GM19452 (cell line): ENCODE results near the gene SWSAP1.
A peak's percentile ranks its signal among the peaks of the same experiment; 100 is the strongest.
"Not testable (repeated sequence)": the region's sequence is repeated elsewhere in the genome, so short reads cannot be mapped to it uniquely, and the experiment has no call there.

Experiments
- ATAC-seq: cut with Tn5 transposase; IDR thresholded peaks from one replicate; pipeline ENCODE4 v1.9.1; 2021; ENCODE audit not compliant: unreplicated experiment

The SWSAP1 gene

GRCh38 chr19:11354102-11354501 is 20.4 kb upstream of the SWSAP1 start:
- ATAC-seq = not testable (repeated sequence)

GRCh38 chr19:11355160-11356073 is 19.0 kb upstream of the SWSAP1 start, which contains the start of gene PLPPR2:
TSS of gene PLPPR2 (plus strand) at chr19:11355432. CDS start at chr19:11357674, 2,242 bp downstream.
- ATAC-seq = peak; percentile 60

- ATAC-seq = no peak
Observed at GRCh38 chr19:11356074-11356397, 18.4 kb upstream of the SWSAP1 start.

- ATAC-seq = no peak
Observed at GRCh38 chr19:11356676-11357550, 17.6 kb upstream of the SWSAP1 start.

- no peak for ATAC-seq
Observed at GRCh38 chr19:11359421-11359820, 15.0 kb upstream of the SWSAP1 start.

GRCh38 chr19:11361037-11361770 is 13.3 kb upstream of the SWSAP1 start:
- no peak for ATAC-seq

- ATAC-seq = no peak
Observed at GRCh38 chr19:11361771-11362731, 12.4 kb upstream of the SWSAP1 start.

GRCh38 chr19:11363881-11364280 is 10.6 kb upstream of the SWSAP1 start:
- ATAC-seq = no peak

GRCh38 chr19:11364296-11364904 is 10.1 kb upstream of the SWSAP1 start:
- ATAC-seq = no peak

- ATAC-seq = no peak
Observed at GRCh38 chr19:11364935-11365334, 9.5 kb upstream of the SWSAP1 start.

GRCh38 chr19:11365557-11366117 is 8.8 kb upstream of the SWSAP1 start:
- no peak for ATAC-seq

GRCh38 chr19:11367528-11367927 is 6.9 kb upstream of the SWSAP1 start:
- no peak for ATAC-seq

GRCh38 chr19:11370744-11371143 is 3.7 kb upstream of the SWSAP1 start:
- no peak for ATAC-seq

GRCh38 chr19:11373166-11373884 is 1.1 kb upstream of the SWSAP1 start:
- ATAC-seq = no peak

GRCh38 chr19:11373885-11374432 is 507 bp upstream of the SWSAP1 start:
- no peak for ATAC-seq

- ATAC-seq = no peak
Observed at GRCh38 chr19:11375143-11375948, 880 bp downstream of the SWSAP1 start.

- ATAC-seq = no peak
Observed at GRCh38 chr19:11377237-11377636, 2.8 kb downstream of the SWSAP1 start.
